GM18498 (cell line): ENCODE measurements around the gene SUPT20HL2.
A peak's percentile ranks its signal among the peaks of the same experiment; 100 is the strongest.
"Not testable (repeated sequence)": the region's sequence is repeated elsewhere in the genome, so short reads cannot be mapped to it uniquely, and the experiment has no call there.

Experiments
- ATAC-seq: cut with Tn5 transposase; IDR thresholded peaks from one replicate; pipeline ENCODE4 v1.9.1; 2021; ENCODE audit warnings: mild to moderate bottlenecking, moderate library complexity; ENCODE audit not compliant: unreplicated experiment

Gene SUPT20HL2

GRCh38 chrX:24314019-24314635, at the start of gene SUPT20HL2:
Gene SUPT20HL2 (minus strand): TSS chrX:24314069. CDS start chrX:24313315, 754 bp downstream.
- ATAC-seq, result no peak

GRCh38 chrX:24362089-24362745, 48.3 kb upstream of the SUPT20HL2 start:
- ATAC-seq, result not testable (repeated sequence)

GRCh38 chrX:24360272-24360671, 46.4 kb upstream of the SUPT20HL2 start, which contains the start of gene SUPT20HL1:
Gene SUPT20HL1 (plus strand): TSS chrX:24360639. CDS start chrX:24362761, 2,122 bp downstream.
- ATAC-seq, result no peak

GRCh38 chrX:24357106-24357505, 43.2 kb upstream of the SUPT20HL2 start:
- ATAC-seq, result no peak

- no peak for ATAC-seq
These were observed 41.2 kb upstream of the SUPT20HL2 start for GRCh38 chrX:24355095-24355494.

GRCh38 chrX:24350217-24350616, 36.3 kb upstream of the SUPT20HL2 start:
- ATAC-seq, result no peak

- no peak for ATAC-seq
These were observed 34.0 kb upstream of the SUPT20HL2 start for GRCh38 chrX:24347881-24348280.

GRCh38 chrX:24343719-24344118, 29.9 kb upstream of the SUPT20HL2 start:
- ATAC-seq, result peak; percentile 58

GRCh38 chrX:24341795-24342194, 27.9 kb upstream of the SUPT20HL2 start:
- ATAC-seq, result no peak

GRCh38 chrX:24340501-24340900, 26.6 kb upstream of the SUPT20HL2 start:
- ATAC-seq, result no peak

GRCh38 chrX:24339911-24340310, 26.0 kb upstream of the SUPT20HL2 start:
- no peak for ATAC-seq

- no peak for ATAC-seq
These were observed 22.0 kb upstream of the SUPT20HL2 start for GRCh38 chrX:24335871-24336270.

GRCh38 chrX:24334461-24334860, 20.6 kb upstream of the SUPT20HL2 start:
- ATAC-seq, result no peak

- ATAC-seq, result no peak
These were observed 19.5 kb upstream of the SUPT20HL2 start for GRCh38 chrX:24333371-24333770.

GRCh38 chrX:24332878-24333277, 19.0 kb upstream of the SUPT20HL2 start:
- no peak for ATAC-seq

- ATAC-seq, result no peak
These were observed 11.4 kb upstream of the SUPT20HL2 start for GRCh38 chrX:24325231-24325630.

- no peak for ATAC-seq
These were observed 8.0 kb upstream of the SUPT20HL2 start for GRCh38 chrX:24321741-24322395.

GRCh38 chrX:24317567-24317966, 3.7 kb upstream of the SUPT20HL2 start:
- no peak for ATAC-seq

GRCh38 chrX:24316111-24316510, 2.2 kb upstream of the SUPT20HL2 start:
- ATAC-seq, result no peak

GRCh38 chrX:24312249-24312607, 1.6 kb downstream of the SUPT20HL2 start:
- not testable (repeated sequence) for ATAC-seq

GRCh38 chrX:24311507-24312248, 2.2 kb downstream of the SUPT20HL2 start:
- not testable (repeated sequence) for ATAC-seq
